DOHH2 (cell line): ENCODE measurements around the gene TAF4B.

Experiments used
- H3F3A ChIP-seq: fragments of 200-600 bp; sonication (generic), shearing (Covaris generic); 2 replicates; pipeline ENCODE4 v1.6.0; 2016; ENCODE audit warnings: antibody characterized with exemption, mild to moderate bottlenecking; ENCODE audit not compliant: control insufficient read depth, insufficient read depth
- H3K27ac ChIP-seq: fragments of 200-600 bp; sonication (generic); 2 replicates; pipeline ENCODE4 v1.5.1; 2014; ENCODE audit warnings: low read depth, mild to moderate bottlenecking, low read length, moderate library complexity
- H3K27me3 ChIP-seq: fragments of 200-600 bp; sonication (generic); 2 replicates; pipeline ENCODE4 v1.6.1; 2014; ENCODE audit warnings: mild to moderate bottlenecking, low read length, mixed read lengths; ENCODE audit not compliant: control insufficient read depth
- H3K36me3 ChIP-seq: fragments of 200-600 bp; sonication (generic); 2 replicates; pipeline ENCODE4 v1.6.1; 2014; ENCODE audit warnings: mild to moderate bottlenecking, low read length, moderate library complexity, mixed read lengths; ENCODE audit not compliant: control insufficient read depth
- H3K4me1 ChIP-seq: fragments of 200-600 bp; sonication (generic); 2 replicates; pipeline ENCODE4 v1.6.1; 2014; ENCODE audit warnings: mild to moderate bottlenecking, low read length, mixed read lengths; ENCODE audit not compliant: control insufficient read depth
- H3K4me2 ChIP-seq: fragments of 200-600 bp; sonication (generic); 2 replicates; pipeline ENCODE4 v1.6.0; 2014; ENCODE audit warnings: mild to moderate bottlenecking, low read length, moderate library complexity
- H3K4me3 ChIP-seq: fragments of 200-600 bp; sonication (generic); 2 replicates; pipeline ENCODE4 v1.5.1; 2014; ENCODE audit warnings: mild to moderate bottlenecking, low read length, mixed read lengths
- H3K79me2 ChIP-seq: fragments of 200-600 bp; sonication (generic); 2 replicates; pipeline ENCODE4 v1.6.1; 2014; ENCODE audit warnings: mild to moderate bottlenecking, low read length, mixed read lengths; ENCODE audit not compliant: control insufficient read depth
- H3K9me2 ChIP-seq: fragments of 200-600 bp; sonication (generic); replicated peaks from 2 replicates; pipeline ENCODE4 v1.6.1; 2014; ENCODE audit warnings: mild to moderate bottlenecking, low read length, mixed read lengths; ENCODE audit not compliant: control insufficient read depth
- H3K9me3 ChIP-seq: fragments of 200-600 bp; sonication (generic); 2 replicates; pipeline ENCODE4 v1.6.1; 2014; ENCODE audit warnings: antibody characterized with exemption, low read length, mixed read lengths; ENCODE audit not compliant: control insufficient read depth, insufficient read depth
- H4K20me1 ChIP-seq: fragments of 200-600 bp; sonication (generic); 2 replicates; pipeline ENCODE4 v1.6.0; 2014; ENCODE audit warnings: low read depth, mild to moderate bottlenecking, antibody characterized with exemption, low read length, moderate library complexity; ENCODE audit not compliant: control insufficient read depth, insufficient read depth
- EZH2phosphoT487 ChIP-seq: fragments of 200-600 bp; sonication (generic); IDR thresholded peaks from 2 replicates; pipeline ENCODE4 v1.6.1; 2017; ENCODE audit warnings: borderline replicate concordance, mild to moderate bottlenecking, antibody characterized with exemption, low read length, moderate library complexity, mixed read lengths
- TF ChIP-seq, protein P1 (sequence below): fragments of 200-600 bp; sonication (generic); IDR thresholded peaks from one replicate; pipeline ENCODE4 v1.5.1; 2014; ENCODE audit warnings: antibody characterized with exemption, mild to moderate bottlenecking, low read depth, low read length; ENCODE audit not compliant: poor library complexity, severe bottlenecking

Gene TAF4B, protein sequence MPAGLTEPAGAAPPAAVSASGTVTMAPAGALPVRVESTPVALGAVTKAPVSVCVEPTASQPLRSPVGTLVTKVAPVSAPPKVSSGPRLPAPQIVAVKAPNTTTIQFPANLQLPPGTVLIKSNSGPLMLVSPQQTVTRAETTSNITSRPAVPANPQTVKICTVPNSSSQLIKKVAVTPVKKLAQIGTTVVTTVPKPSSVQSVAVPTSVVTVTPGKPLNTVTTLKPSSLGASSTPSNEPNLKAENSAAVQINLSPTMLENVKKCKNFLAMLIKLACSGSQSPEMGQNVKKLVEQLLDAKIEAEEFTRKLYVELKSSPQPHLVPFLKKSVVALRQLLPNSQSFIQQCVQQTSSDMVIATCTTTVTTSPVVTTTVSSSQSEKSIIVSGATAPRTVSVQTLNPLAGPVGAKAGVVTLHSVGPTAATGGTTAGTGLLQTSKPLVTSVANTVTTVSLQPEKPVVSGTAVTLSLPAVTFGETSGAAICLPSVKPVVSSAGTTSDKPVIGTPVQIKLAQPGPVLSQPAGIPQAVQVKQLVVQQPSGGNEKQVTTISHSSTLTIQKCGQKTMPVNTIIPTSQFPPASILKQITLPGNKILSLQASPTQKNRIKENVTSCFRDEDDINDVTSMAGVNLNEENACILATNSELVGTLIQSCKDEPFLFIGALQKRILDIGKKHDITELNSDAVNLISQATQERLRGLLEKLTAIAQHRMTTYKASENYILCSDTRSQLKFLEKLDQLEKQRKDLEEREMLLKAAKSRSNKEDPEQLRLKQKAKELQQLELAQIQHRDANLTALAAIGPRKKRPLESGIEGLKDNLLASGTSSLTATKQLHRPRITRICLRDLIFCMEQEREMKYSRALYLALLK

GRCh38 chr18:26226229-26227050, at the start of gene TAF4B:
Gene TAF4B, plus strand, starts transcription at chr18:26226445. Its CDS starts 489 bp downstream, at chr18:26226934.
- Histone ChIP-seq H3K79me2 (peaks cover 50% of the 10 kb centered on the region), H3F3A (no peaks in the 10 kb centered on the region), H3K4me3 (peak within 1 kb of the TSS; percentile 81), H3K9me2 (no peaks in the 10 kb centered on the region), H4K20me1 (no peaks in the 10 kb centered on the region), H3K4me2 (peak within 1 kb of the TSS; percentile 79), H3K36me3 (peaks cover 14% of the 10 kb centered on the region), H3K4me1 (peaks cover 38% of the 10 kb centered on the region), H3K9me3 (no peaks in the 10 kb centered on the region; the same call in 1 of the 2 replicates), H3K27ac (peak within 1 kb of the TSS; percentile 64), H3K27me3 (no peaks in the 10 kb centered on the region)
- TF ChIP-seq EZH2phosphoT487, result no peak
- TF ChIP-seq, protein P1, sequence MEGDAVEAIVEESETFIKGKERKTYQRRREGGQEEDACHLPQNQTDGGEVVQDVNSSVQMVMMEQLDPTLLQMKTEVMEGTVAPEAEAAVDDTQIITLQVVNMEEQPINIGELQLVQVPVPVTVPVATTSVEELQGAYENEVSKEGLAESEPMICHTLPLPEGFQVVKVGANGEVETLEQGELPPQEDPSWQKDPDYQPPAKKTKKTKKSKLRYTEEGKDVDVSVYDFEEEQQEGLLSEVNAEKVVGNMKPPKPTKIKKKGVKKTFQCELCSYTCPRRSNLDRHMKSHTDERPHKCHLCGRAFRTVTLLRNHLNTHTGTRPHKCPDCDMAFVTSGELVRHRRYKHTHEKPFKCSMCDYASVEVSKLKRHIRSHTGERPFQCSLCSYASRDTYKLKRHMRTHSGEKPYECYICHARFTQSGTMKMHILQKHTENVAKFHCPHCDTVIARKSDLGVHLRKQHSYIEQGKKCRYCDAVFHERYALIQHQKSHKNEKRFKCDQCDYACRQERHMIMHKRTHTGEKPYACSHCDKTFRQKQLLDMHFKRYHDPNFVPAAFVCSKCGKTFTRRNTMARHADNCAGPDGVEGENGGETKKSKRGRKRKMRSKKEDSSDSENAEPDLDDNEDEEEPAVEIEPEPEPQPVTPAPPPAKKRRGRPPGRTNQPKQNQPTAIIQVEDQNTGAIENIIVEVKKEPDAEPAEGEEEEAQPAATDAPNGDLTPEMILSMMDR, result no peak

GRCh38 chr18:26181343-26181826, 44.9 kb upstream of the TAF4B start:
- Histone ChIP-seq H3K9me3 (peaks cover 9% of the 10 kb centered on the region), H3K27me3 (no peaks in the 10 kb centered on the region), H3K27ac (peak overlapping the region; percentile 41), H3K4me3 (no peak overlapping the region), H3F3A (peaks cover 5% of the 10 kb centered on the region), H3K4me2 (0 out of 2 replicates have a peak overlapping the region, but pooled peaks have one; percentile 25), H3K4me1 (peaks cover 47% of the 10 kb centered on the region), H4K20me1 (no peaks in the 10 kb centered on the region), H3K79me2 (no peaks in the 10 kb centered on the region), H3K9me2 (no peaks in the 10 kb centered on the region), H3K36me3 (peaks cover 26% of the 10 kb centered on the region)
- TF ChIP-seq, protein P1, result no peak

GRCh38 chr18:26183395-26184112, 42.7 kb upstream of the TAF4B start:
- Histone ChIP-seq H4K20me1 (no peaks in the 10 kb centered on the region), H3K27ac (peak overlapping the region; percentile 41), H3K9me2 (no peaks in the 10 kb centered on the region), H3K27me3 (no peaks in the 10 kb centered on the region), H3F3A (peaks cover 5% of the 10 kb centered on the region), H3K4me2 (peak overlapping the region; percentile 34), H3K36me3 (peaks cover 26% of the 10 kb centered on the region), H3K79me2 (no peaks in the 10 kb centered on the region), H3K4me3 (no peak overlapping the region), H3K4me1 (peaks cover 47% of the 10 kb centered on the region), H3K9me3 (peaks cover 11% of the 10 kb centered on the region)
- TF ChIP-seq, protein P1, result no peak
- no peak for TF ChIP-seq EZH2phosphoT487
